ENCODE results near the gene EFNA1. TPM values are rescaled to one million over a fixed set of nuclear protein-coding genes. Genes with fewer than 3 reads are reported as not detected.

The EFNA1 gene
- 10 to 100 TPM; 32.9 to 48.1 TPM for polyA plus RNA-seq

- Histone ChIP-seq H3K36me3 (ENCODE audit: control insufficient read depth in 2 of 2, insufficient read depth in 2 of 2, low read length in 1 of 2) (peaks cover 3 to 12% of the 10 kb centered on the region in 2 donors), H3K27ac (ENCODE audit: low read depth in 2 of 2, low read length in 1 of 2) (peak within 1 kb of the TSS; percentile 96 to 98), H3K4me1 (ENCODE audit: control insufficient read depth in 2 of 2, insufficient read depth in 2 of 2, low read length in 1 of 2) (peaks cover 6 to 21% of the 10 kb centered on the region in 2 donors), H3K27me3 (ENCODE audit: control insufficient read depth in 1 of 2, insufficient read depth in 2 of 2, low read length in 2 of 2) (no peaks in the 10 kb centered on the region), H3K9me3 (ENCODE audit: control insufficient read depth in 2 of 2, insufficient read depth in 1 of 2, low read depth in 1 of 2, low read length in 1 of 2) (peaks cover 0 to 2% of the 10 kb centered on the region in 2 donors), H3K4me3 (ENCODE audit: low read depth in 1 of 2, low read length in 2 of 2) (peak within 1 kb of the TSS; percentile 81 to 96)
- 1% methylated on average over 72 to 76 of the region's 76 CpGs for WGBS, 2 donors
Observed at GRCh38 chr1:155127105-155127966, at the start of gene EFNA1. Gene EFNA1, plus strand, starts transcription at chr1:155127876. Its CDS starts 102 bp downstream, at chr1:155127978.

GRCh38 chr1:155078469-155079209 is 49.0 kb upstream of the EFNA1 start, which contains the start of gene EFNA3:
Gene EFNA3, plus strand, starts transcription at chr1:155078837. Its CDS starts 105 bp downstream, at chr1:155078942.
- Histone ChIP-seq H3K4me3 (ENCODE audit: low read depth in 1 of 2, low read length in 2 of 2) (peak within 1 kb of the TSS; percentile 64 to 72), H3K27me3 (ENCODE audit: control insufficient read depth in 1 of 2, insufficient read depth in 2 of 2, low read length in 2 of 2) (peaks cover 0 to 3% of the 10 kb centered on the region in 2 donors), H3K27ac (ENCODE audit: low read depth in 2 of 2, low read length in 1 of 2) (peak within 1 kb of the TSS; percentile 54 to 72), H3K36me3 (ENCODE audit: control insufficient read depth in 2 of 2, insufficient read depth in 2 of 2, low read length in 1 of 2) (no peaks in the 10 kb centered on the region), H3K9me3 (ENCODE audit: control insufficient read depth in 2 of 2, insufficient read depth in 1 of 2, low read depth in 1 of 2, low read length in 1 of 2) (no peaks in the 10 kb centered on the region), H3K4me1 (ENCODE audit: control insufficient read depth in 2 of 2, insufficient read depth in 2 of 2, low read length in 1 of 2) (peaks cover 3 to 38% of the 10 kb centered on the region in 2 donors)
- WGBS, 2 donors, result 1 to 3% methylated on average over 33 to 59 of the region's 59 CpGs

DNA sequence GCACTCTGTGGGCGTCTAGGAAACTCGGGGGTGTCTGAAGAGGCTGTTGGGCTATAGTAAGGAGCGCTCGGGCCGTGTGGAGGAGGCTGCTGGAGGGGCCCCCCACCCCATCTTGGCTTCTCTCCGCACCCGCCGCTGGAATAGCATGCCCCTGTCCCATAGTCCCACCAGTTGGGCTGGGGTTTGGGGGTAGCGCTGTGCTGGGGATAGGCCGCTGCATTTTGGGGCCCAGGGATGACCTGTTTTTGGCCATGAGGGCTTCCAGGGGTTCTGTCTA is 48.5 kb upstream of the EFNA1 start:
- H3K4me3 ChIP-seq (ENCODE audit: low read depth in 1 of 2, low read length in 2 of 2), result peak overlapping the region; percentile 64 to 72
- 3 to 8% methylated on average over 10 of the region's 10 CpGs for WGBS, 2 donors
- peaks cover 3 to 38% of the 10 kb centered on the region in 2 donors for H3K4me1 ChIP-seq (ENCODE audit: control insufficient read depth in 2 of 2, insufficient read depth in 2 of 2, low read length in 1 of 2)
- H3K9me3 ChIP-seq (ENCODE audit: control insufficient read depth in 2 of 2, insufficient read depth in 1 of 2, low read depth in 1 of 2, low read length in 1 of 2), result no peaks in the 10 kb centered on the region
- no peaks in the 10 kb centered on the region for H3K36me3 ChIP-seq (ENCODE audit: control insufficient read depth in 2 of 2, insufficient read depth in 2 of 2, low read length in 1 of 2)
- H3K27me3 ChIP-seq (ENCODE audit: control insufficient read depth in 1 of 2, insufficient read depth in 2 of 2, low read length in 2 of 2), result peaks cover 0 to 3% of the 10 kb centered on the region in 2 donors
- H3K27ac ChIP-seq (ENCODE audit: low read depth in 2 of 2, low read length in 1 of 2), result peak overlapping the region; percentile 54 to 72

DNA sequence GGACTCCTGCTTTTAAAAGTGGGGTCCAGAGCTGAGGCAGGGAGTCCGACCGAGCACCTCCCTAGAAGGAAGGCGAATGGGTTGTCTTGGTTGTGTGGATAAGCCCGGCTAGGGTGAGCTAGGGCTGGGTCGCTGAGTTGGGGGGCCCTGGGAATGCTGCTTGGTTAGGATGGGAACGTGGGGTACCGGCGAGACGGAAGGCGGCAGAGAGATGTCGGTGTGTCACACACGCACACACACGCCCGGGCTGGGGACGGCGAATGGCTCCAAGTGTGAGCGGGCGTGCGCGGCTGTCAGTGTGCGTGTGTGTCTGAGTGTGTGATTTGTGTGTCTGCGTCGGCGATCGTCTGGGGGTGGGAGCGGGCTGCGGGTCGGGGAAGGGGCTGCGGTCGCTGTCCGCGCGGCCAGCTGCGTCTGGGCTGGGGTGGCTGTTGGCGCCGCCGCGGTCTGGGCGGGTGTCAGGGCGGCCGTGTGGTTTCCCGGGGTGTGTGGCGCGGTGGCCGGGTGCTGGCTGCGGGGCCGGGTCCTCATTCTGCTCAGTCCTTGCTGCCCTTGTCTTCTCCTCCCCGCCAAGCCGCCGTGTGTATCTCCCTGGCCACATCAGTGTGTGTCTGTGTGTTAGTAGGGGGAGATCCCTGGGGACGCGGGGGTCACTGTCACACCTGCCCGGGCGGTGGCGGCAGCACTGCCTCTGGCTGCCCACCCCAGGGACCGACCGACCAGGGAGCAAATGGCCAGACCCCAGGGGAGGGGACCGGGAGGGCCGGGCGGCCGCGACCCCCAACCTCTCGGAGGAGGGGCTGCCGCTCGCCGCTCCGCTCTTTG is 48.0 kb upstream of the EFNA1 start:
- WGBS, 2 donors, result 1 to 2% methylated on average over 47 to 67 of the region's 67 CpGs
- peak overlapping the region in 1 of 2 donors; percentile 72 for H3K27ac ChIP-seq (ENCODE audit: low read depth in 2 of 2, low read length in 1 of 2)
- H3K36me3 ChIP-seq (ENCODE audit: control insufficient read depth in 2 of 2, insufficient read depth in 2 of 2, low read length in 1 of 2), result no peaks in the 10 kb centered on the region
- H3K9me3 ChIP-seq (ENCODE audit: control insufficient read depth in 2 of 2, insufficient read depth in 1 of 2, low read depth in 1 of 2, low read length in 1 of 2), result no peaks in the 10 kb centered on the region
- peaks cover 3 to 43% of the 10 kb centered on the region in 2 donors for H3K4me1 ChIP-seq (ENCODE audit: control insufficient read depth in 2 of 2, insufficient read depth in 2 of 2, low read length in 1 of 2)
- H3K4me3 ChIP-seq (ENCODE audit: low read depth in 1 of 2, low read length in 2 of 2), result peak overlapping the region; percentile 64 to 72
- H3K27me3 ChIP-seq (ENCODE audit: control insufficient read depth in 1 of 2, insufficient read depth in 2 of 2, low read length in 2 of 2), result peaks cover 0 to 3% of the 10 kb centered on the region in 2 donors

- H3K4me3 ChIP-seq (ENCODE audit: low read depth in 1 of 2, low read length in 2 of 2), result peak overlapping the region; percentile 64 to 72
- H3K4me1 ChIP-seq (ENCODE audit: control insufficient read depth in 2 of 2, insufficient read depth in 2 of 2, low read length in 1 of 2), result peaks cover 3 to 43% of the 10 kb centered on the region in 2 donors
- H3K36me3 ChIP-seq (ENCODE audit: control insufficient read depth in 2 of 2, insufficient read depth in 2 of 2, low read length in 1 of 2), result no peaks in the 10 kb centered on the region
- WGBS, 2 donors, result 1% methylated on average over 52 to 71 of the region's 71 CpGs
- peaks cover 0 to 3% of the 10 kb centered on the region in 2 donors for H3K27me3 ChIP-seq (ENCODE audit: control insufficient read depth in 1 of 2, insufficient read depth in 2 of 2, low read length in 2 of 2)
- peak overlapping the region in 1 of 2 donors; percentile 72 for H3K27ac ChIP-seq (ENCODE audit: low read depth in 2 of 2, low read length in 1 of 2)
- H3K9me3 ChIP-seq (ENCODE audit: control insufficient read depth in 2 of 2, insufficient read depth in 1 of 2, low read depth in 1 of 2, low read length in 1 of 2), result no peaks in the 10 kb centered on the region
Observed at GRCh38 chr1:155080312-155081228, 47.1 kb upstream of the EFNA1 start.

GRCh38 chr1:155081472-155082300 is 46.0 kb upstream of the EFNA1 start:
- Histone ChIP-seq H3K27me3 (ENCODE audit: control insufficient read depth in 1 of 2, insufficient read depth in 2 of 2, low read length in 2 of 2) (peaks cover 0 to 3% of the 10 kb centered on the region in 2 donors), H3K4me3 (ENCODE audit: low read depth in 1 of 2, low read length in 2 of 2) (peak overlapping the region; percentile 32 to 72), H3K27ac (ENCODE audit: low read depth in 2 of 2, low read length in 1 of 2) (peak overlapping the region; percentile 85 to 96), H3K36me3 (ENCODE audit: control insufficient read depth in 2 of 2, insufficient read depth in 2 of 2, low read length in 1 of 2) (peaks cover 0 to 2% of the 10 kb centered on the region in 2 donors), H3K9me3 (ENCODE audit: control insufficient read depth in 2 of 2, insufficient read depth in 1 of 2, low read depth in 1 of 2, low read length in 1 of 2) (no peaks in the 10 kb centered on the region), H3K4me1 (ENCODE audit: control insufficient read depth in 2 of 2, insufficient read depth in 2 of 2, low read length in 1 of 2) (peaks cover 3 to 48% of the 10 kb centered on the region in 2 donors)
- 2 to 3% methylated on average over 54 to 68 of the region's 68 CpGs for WGBS, 2 donors

DNA sequence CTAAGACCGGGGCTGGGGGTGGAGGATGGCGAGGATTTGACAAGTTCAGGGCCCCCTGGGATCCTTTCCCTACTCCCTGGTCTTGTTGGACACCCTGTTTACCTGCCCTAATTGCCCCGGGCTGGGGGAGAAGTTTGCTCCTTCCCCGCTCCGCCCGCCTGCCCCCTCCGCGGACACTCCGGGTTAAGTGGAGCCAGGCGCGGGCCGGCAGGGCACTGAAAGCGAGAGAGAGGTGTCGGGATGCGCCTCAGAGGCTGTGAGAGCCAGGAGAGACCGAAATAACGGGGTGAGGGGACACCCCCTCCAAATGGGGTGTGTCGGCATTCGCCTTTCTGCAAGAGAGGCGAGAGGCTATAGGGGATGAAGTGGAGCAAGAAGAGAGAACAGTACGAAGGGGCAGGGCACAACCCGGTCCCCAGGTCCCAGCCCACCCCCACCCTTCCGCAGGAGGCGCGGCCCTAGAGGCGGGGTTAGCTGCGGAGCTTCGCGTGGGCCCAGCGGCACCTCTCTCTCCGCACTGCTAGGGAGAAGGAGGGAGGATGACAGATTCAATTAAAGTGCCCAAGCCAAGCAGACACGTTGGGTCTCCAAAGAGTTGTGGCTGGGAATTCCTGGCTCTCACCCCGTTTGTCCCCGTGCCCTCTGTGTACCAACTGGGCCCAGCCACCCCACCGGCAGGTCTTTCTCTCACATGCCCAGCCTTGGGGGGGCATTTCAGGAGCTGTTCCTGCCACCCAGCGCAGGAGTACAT is 45.2 kb upstream of the EFNA1 start:
- Histone ChIP-seq H3K9me3 (ENCODE audit: control insufficient read depth in 2 of 2, insufficient read depth in 1 of 2, low read depth in 1 of 2, low read length in 1 of 2) (no peaks in the 10 kb centered on the region), H3K4me3 (ENCODE audit: low read depth in 1 of 2, low read length in 2 of 2) (peak overlapping the region; percentile 32 to 72), H3K27me3 (ENCODE audit: control insufficient read depth in 1 of 2, insufficient read depth in 2 of 2, low read length in 2 of 2) (peaks cover 0 to 3% of the 10 kb centered on the region in 2 donors), H3K27ac (ENCODE audit: low read depth in 2 of 2, low read length in 1 of 2) (peak overlapping the region; percentile 85 to 96), H3K36me3 (ENCODE audit: control insufficient read depth in 2 of 2, insufficient read depth in 2 of 2, low read length in 1 of 2) (peaks cover 0 to 2% of the 10 kb centered on the region in 2 donors), H3K4me1 (ENCODE audit: control insufficient read depth in 2 of 2, insufficient read depth in 2 of 2, low read length in 1 of 2) (peaks cover 3 to 46% of the 10 kb centered on the region in 2 donors)
- 3 to 5% methylated on average over 34 to 36 of the region's 36 CpGs for WGBS, 2 donors

All from esophagus (tissue), 2 donors.